Middle frontal gyrus (tissue), 1 donor: ENCODE measurements around the gene ATP8B4.

Source experiments
- DNase-seq: peaks from one replicate; pipeline ENCODE4 v3.0.0-alpha.2; 2015; ENCODE audit warnings: low spot score; ENCODE audit errors: extremely low spot score

The ATP8B4 gene

DNA sequence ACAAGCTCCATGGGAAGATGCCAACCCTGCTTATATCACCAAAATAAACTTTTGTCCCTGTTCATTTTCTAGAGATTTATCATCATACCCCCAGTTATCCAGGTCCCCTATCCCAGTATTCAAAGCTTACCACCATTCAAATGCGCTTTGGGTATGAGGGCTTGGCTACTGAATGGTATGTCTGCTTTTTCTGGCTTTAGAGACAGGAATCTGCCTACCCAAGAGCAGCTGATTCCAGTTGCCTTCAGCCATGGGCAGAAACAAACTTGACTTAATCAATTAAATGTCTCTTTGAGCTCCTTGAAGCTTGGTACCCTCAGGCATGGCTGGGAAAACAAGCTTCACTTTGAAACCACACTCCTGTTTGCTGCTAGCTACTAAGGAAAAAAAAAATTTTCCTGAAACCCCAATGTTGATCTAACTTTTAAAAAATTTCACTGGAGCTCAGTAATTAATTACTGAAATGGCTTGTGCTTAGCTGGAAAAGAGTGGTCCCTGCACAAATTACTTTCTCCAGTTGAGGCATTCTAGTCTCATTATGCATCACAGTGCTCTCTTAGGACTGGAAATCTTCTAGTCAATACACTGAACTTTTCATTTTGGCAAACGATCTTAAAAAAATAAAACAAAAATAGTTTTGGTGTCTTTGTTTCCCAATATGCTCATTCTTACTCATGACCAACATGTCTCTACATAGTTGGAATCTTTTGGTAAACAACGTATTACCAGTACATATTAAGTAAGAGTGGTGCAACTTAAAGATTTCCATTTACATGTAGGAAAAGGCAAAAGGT, 255.4 kb downstream of the ATP8B4 start:
- no peak for DNase-seq

DNA sequence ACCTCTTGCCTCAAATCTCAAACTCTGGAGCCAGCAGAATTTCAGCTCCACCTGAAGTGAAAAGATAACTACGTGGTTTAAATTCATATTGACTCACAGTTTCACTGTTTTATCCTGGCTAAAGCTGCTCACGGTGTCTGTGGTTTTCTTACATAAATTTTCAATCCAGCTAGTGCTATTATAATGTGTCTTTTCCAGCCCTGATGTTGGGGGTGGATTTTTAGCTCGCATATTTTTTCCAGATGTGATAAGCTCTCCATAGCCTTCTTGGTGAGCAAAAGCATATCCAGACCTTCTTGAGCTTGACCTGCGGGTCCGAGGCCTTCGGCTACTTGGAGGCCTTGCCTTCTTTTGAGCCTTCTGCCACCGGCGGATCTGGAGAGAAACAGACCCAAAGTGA, 258.9 kb downstream of the ATP8B4 start:
- no peak for DNase-seq

DNA sequence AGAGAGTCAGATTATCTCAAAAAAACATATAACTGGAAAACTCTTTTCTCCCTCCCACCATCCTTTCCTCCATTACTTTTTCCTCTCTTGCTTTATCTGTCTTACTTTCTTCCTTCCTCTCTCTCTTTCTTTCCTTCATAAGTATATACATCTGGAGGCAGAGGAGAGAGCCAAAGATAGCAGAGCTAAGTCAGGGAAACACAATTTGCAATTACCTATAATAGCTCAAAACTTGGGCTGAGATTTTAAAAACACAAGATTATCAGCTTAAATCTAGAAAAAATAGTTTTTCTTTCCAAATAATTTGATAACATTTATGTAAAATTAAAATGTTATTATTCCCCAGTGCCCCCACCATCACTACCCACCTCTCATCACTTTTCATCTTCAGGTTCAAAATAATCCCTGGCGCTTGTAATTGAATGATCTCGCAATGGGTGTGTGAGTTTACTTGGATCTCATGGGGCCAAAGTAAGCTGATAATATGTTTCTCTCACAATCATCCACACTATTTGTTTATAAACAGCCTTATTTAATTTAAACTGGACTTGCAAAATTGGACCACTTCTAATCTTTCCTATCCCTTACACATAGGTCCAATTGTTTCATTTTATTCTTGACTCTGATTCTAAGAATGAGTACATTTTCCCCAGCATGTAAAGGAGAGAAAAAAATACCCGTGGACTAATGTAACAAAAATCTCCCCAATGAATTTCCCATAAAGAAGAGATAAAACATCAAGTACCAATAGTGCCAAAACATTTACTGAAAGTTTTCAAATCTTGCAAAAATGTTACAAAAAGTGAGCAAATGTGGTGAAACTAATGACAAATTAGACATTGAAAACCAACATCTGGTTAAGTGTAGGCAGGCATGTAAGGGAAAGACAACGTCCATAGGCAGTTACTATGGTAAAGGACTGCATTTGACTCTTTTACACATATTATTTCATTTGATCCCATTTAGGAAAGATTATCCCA, 261.2 kb downstream of the ATP8B4 start:
- DNase-seq: no peak

DNA sequence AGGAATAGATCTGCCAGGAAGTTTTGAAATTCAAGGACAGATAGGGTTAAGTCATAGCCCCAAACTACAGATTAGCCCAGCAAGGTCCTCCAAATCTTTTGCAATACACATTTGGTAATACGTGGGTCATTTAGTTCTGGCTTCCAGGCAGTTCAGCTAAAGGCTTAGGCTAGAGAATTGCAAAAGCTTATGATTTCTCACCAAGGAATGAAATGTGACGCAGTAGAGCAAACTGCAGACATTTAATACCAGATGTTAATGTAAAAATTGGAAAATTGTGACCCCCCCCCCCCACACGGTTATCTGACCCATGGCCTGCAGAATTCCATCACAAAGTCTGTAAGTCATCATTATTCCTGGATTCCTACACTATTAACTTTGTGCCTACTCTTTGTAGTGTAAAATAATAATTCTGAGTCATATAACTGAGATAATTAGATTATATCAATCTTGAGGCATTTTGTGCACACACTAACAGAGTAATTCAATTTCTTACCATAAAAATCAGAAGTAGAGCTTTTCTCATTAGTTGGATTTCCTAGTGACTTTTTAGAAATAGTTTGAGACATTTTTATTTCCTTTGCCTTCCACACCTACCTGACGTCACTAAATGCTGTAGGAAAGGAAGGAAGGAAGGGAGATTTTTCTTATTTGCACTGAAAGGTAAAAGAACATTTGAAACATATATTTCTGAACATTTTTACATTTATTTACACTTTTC, 263.0 kb downstream of the ATP8B4 start:
- no peak for DNase-seq

DNA sequence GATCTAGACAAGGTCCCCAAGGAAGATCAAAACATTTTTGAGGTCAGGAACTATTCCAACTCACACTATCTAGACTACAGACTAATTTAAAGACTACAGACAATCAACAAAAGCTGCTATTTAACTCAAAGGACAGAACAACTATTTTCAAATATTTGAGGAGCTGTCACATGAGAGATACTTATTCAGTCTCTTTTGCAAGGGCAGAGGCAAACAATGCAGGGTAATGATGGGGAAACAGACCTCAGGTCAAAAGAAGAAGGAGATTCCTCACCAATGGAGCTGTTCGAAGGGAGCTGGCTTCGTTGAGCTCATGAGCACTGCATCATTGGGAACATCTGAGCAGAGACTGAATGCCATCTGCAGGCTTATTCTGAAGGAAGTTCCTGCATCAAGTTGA, 266.3 kb downstream of the ATP8B4 start:
- DNase-seq: no peak

DNA sequence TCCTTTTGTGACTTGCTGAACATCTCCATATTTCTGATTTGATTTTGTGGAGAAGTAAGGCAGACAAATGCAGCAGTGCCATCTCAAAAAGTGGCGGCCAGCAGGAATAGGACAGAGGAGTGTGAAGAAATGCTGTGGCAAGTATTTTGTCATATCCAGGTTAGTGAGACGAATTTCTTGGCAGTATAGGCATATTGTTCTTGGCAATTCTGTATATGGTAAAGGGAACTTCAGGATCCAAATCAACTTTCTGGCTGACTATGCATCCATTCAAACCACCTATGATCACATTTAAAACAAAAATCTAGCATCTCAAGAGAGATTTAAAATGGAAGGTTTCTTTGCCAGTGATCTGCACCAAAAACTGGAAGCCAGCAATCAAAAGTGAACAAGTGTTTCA, 270.2 kb downstream of the ATP8B4 start:
- no peak for DNase-seq

DNA sequence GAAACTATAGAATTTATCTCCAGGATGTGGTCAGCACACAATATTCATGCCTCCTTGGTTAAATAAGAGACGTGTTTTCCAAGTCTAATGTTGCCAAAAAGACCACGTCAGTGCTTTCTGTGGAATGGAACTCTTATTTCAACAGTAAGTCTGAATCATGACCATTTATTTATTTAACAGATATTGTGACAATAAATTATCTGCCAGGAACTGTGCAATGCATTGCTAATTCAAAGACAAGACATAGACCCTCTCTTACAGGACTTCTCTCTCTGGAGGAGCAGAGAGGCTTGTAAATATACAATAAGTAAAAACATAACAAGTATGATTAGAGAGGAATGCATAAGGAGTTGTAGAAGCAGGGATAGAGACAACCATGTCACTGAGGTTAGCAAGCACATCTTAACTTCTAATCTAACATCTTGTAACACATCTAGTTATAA, 270.7 kb downstream of the ATP8B4 start:
- DNase-seq: no peak

DNA sequence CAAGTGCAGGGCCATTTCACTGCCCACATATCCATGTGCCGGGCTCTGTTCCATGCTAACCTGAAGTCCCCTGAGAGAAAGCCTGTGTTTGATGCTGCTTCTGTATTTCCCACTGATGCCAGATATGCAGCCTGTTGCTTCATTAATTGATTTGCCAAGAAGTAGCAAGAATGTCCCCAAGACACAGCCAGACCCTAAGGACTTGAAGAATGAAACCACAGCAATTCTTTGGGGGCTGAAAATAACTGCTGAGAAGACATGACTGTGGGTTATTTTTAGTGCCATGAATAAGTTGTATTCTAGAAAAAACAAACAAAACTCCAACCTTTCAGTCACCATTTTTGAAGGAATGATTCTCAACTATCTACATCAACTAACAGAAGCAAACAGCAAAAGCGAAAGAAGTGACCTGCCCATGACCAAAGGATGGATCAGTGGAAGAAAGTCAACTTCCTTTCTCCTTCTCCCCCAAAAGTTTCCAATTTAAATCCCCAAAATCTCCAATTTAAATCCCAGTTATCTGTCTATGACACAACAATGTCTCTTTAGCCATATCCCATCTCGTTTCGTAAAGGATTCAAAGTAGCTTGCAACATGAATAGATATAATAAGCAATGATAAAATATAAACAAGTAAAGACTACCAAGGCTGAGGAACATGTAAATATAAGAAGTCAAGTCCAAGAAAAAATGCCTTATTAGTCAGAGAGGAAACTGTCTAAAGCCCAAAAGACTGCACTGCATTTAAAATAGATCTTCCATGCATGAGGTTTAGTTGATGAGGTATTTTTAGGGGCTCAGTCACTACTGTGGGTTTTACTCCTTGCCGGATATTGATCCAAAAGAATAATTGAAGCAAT, 271.4 kb downstream of the ATP8B4 start:
- no peak for DNase-seq

DNA sequence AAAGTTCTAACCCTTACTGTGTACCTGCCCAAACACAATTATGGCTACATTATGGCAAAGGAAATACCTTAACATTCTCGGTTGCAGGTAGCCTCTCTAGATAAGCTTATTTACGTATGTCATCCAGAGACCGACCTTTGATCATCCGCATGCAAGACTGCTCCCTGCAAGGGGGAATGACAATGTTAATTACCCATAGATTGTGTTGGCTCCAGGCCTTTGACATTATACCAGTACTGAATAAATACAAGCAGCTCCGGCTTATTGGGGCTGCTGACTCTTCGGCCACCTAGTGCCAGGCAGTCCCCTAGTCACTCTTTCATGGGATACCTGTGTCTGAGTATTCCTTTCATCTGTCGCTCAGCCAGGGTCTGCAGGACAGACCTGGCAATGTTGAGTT, 274.6 kb downstream of the ATP8B4 start:
- DNase-seq: no peak

DNA sequence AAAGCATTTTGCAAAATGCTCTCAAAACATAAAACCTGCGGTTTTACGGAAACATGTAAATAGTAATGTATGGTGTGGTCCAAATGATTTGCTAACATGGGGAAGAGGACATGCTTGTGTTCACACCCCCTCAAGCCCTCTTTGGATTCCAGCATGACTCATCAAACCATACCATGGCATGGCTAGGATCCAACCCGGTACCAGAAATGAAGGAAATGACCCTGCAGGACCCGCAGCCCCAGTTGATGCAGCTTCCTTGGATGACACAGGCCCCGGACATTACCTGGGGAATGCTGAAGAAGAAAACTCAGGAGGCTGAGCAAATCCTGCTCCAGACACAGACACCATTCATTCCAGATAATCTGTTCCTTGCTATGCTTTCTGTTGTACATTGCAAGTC, 275.3 kb downstream of the ATP8B4 start:
- DNase-seq: no peak

DNA sequence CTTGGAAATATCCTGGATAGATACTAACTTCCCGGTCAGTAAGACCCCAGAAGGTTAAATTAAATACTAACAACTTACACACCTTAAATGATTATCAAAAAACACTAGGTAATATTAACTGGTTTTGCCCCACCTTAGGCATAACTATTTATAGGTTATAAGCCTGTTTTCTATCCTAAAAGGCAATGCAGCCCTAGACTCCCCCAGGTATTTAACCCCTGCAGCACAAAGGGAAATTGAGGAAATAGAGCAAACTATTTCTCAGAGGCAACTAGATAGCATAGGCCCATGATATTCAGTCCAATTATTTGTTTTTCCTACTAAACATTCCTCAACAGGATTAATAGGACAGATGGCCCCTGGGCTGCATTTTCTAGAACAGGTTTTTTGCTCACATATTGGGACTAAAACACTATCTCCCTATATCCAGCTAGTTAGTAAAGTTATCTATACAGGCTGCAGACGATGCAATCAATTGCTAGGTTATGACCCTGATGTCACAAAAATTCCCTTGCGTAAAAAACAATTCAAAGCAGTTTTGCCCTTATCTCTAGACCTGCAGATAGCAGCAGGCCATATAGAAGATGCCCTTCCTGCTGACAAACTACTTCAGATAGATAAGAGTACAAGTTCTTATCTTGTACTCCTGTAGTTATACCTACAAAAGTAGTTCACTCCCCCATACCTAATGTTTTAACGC, 276.9 kb downstream of the ATP8B4 start:
- DNase-seq: no peak

DNA sequence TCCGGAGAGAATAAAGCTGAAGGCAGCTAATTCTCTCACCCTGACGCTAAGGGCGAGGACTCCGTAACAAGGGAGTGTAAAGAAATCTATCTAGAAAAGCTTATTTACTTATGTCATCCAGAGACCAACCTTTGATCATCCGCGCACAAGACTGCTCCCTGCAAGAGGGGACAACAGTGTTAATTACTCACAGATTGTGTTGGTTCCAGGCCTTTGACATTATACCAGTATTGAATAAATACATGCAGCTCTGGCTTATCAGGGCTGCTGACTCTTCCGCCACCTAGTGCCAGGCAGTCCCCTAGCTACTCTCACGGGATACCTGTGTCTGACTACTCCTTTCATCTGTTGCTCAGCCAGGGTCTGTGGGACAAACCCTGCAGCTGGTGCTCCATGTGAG, 286.5 kb downstream of the ATP8B4 start:
- DNase-seq: no peak

DNA sequence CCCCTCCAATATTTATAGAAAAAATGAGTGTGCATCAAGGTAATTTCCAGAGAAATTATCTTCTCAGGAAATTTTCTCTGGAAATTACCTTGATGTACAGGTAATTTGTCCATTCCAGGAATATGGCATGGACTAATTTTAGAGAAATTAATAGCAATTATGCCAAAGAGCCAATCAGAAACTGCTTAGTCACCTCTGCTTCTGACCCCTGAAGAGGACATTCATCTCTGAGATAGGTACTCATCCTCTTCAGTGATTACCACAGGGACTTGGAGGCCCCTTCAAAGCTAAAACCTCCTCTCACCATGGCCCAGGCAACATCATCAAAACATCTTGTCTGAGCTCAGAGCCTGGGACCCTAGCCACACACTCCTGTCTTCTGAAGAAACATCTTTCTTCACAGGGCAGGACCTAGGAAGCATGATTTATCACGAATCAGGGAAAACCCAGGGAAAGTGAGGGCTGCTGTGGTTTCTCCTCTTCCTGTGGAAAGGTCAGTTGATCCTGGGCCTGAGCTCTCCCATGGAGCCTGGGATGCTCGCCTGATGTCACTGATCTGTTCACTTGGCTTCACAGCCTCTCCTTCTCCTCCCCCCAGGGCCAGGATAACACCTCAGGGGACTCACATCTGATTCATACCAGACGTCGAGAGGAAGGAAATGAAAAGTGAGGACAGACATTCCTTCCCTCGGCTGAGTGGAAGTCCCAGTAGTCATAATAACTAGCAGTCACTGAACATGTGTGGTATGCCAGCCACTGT, 287.6 kb downstream of the ATP8B4 start:
- DNase-seq: no peak

DNA sequence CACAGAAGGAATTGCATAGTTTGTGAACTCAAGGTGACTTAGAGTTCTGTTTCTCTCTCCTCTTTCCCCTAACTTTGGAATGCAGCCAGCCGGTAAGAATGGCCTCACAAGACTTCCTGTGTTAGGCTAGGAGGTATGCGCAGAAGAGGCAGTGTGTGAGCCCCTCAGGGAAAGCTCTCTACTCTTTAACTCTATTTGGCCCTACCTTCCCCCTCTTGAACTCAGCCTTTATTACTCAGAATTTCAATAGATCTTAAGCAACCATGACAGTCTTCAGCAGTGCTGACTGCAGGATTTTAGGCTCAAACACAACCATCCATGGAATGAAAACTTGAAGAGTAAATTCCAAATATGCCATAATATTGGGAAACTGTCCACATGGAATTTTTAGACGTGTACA, 288.6 kb downstream of the ATP8B4 start:
- DNase-seq: no peak

DNA sequence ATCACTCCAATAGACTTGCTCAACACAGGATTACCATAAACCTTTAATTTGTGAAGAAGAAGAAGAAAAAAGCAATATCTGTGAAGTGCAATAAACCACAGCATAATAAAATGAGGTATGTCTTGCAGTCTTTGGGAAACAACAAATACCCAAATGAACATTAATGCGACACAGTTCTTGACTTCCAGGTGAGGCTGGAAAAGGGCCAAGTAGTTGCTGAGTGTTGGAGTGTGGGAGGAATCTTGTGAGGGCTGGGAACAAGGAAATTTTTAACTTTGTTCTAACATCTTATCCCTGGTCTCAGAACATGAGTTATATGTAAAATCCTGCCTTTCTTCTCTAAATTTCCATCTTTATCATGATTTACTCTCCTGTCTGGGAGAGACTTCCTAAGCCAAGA, 291.7 kb downstream of the ATP8B4 start:
- DNase-seq: no peak

DNA sequence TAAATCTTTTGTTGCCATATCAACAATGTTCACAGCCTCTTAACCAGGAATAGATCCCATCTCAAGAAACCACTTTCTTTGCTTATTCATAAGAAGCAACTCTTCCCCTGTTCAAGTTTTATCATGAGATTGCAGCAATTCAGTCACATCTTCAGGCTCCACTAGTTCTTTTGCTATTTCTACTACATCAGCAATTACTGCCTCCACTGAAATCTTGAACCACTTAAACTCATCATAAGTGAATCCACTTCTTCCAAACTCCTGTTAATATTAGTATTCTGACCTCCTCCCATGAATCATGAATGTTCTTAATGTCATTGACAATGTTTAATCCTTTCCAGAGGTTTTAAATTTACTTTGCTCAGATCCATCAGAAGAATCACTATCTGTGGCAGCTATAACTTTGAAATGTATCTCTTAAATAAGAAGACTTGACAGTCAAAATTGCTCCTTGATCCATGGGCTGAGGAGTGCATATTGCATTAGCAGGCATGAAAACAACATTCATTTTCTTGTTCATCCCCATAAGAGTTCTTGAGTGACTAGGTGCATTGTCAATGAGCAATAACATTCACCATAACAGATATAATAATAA, 292.3 kb downstream of the ATP8B4 start:
- DNase-seq: no peak

DNA sequence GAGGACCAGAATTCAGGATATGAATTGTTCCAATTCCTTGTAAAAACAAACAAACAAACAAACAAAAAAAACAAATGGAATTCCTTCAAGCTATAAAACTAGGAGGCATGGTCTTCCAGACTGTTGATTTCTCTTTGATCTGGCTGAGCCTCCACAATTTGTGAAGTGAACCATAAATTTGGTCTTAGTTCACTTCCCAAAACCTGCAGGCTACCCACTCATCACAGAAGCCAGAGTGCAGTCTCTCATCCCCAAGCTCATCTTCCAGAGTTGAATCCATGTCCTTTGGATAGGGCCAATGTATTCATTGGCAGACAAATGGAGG, 294.3 kb downstream of the ATP8B4 start:
- DNase-seq: no peak

DNA sequence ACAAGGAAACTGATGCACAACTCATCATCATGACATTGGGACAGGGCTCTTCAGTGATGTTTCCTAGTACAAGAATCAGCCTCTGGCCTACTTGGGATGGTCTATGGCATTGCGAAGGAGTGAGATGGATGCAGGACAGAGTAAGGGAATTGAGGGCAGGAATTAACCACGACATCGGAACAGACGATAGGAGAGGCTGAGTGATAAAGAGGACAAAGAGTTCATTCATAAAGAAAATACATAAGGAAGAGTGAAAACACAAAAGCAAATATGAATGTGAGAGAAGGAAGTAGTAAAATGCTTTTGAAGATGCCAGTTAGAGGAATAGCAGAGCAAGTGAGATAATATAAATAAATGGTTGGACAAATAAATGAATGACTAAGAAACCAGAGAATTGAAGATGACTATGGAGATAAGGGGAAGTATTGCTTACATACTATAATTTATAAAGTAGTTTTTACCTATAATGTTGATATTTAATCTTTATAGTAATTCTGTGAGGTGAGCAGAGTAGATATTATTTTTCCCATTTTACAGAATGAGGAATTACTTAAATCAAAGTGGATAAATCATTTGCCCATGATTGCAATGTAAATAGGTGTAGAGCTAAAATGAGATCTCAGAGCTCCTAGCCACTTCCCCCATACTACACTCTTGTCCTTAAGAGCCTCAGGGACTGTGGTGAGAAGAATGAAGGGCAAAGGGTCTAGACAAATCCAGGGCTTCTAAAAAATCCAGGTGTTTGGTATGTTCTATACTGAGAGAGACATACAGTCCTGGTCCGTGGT, 294.9 kb downstream of the ATP8B4 start:
- DNase-seq: no peak
